ENCODE data around the gene SRMS. TPM values are rescaled to one million over a fixed set of nuclear protein-coding genes. Genes with fewer than 3 reads are reported as not detected.

SRMS gene, protein sequence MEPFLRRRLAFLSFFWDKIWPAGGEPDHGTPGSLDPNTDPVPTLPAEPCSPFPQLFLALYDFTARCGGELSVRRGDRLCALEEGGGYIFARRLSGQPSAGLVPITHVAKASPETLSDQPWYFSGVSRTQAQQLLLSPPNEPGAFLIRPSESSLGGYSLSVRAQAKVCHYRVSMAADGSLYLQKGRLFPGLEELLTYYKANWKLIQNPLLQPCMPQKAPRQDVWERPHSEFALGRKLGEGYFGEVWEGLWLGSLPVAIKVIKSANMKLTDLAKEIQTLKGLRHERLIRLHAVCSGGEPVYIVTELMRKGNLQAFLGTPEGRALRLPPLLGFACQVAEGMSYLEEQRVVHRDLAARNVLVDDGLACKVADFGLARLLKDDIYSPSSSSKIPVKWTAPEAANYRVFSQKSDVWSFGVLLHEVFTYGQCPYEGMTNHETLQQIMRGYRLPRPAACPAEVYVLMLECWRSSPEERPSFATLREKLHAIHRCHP
- not detected for total RNA-seq

DNA sequence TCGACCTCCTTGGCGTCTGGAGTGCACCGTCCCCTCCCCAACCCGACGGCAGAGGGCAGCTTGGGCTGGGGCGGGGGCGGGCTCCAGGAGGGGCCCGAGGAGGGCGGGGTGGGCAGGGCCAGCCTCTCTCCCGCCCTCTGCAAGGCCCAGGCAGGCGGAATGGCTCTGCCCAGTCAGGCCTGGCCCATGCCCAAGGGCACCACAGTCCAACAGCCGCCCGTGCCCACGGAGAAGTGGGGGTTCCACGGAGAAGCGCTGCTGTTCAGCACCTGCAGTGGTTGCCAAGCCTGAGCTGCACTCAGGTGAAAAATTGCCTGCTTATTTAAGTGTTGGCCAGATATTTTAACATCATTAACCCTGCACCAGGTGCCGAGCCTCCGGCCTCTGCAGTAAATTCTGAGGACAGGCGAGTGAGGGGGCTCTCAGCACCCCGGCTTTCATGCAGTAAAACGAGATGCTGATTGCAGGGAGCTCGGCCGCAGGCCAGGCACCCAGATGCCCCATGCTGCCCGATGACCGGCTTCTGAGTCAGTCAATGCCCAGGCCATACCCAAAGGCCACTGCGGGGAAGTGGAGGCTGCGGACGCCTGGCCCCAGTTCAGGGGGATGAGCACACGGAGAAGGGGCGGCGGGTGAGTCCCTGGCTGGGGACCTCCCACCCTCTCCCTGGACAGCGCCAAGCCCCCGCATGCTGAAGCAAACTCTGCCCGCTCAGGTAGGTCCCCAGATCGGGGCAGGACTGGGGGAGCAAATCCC is at the start of gene SRMS:
SRMS (minus strand) TSS at position 25 of the 756 bp plus-strand sequence. CDS start 286 bp downstream, outside the sequence.
- Histone ChIP-seq H3K4me3 (ENCODE audit: low read length) (no peak within 1 kb of the TSS), H3K9me3 (ENCODE audit: low read depth, low read length) (no peaks in the 10 kb centered on the region), H3K27me3 (ENCODE audit: insufficient read depth, low read length) (no peaks in the 10 kb centered on the region), H3K4me1 (ENCODE audit: insufficient read depth, low read length) (peaks cover 9% of the 10 kb centered on the region)

- no peaks in the 10 kb centered on the region for H3K27me3 ChIP-seq (ENCODE audit: insufficient read depth, low read length)
- H3K9me3 ChIP-seq (ENCODE audit: low read depth, low read length): no peaks in the 10 kb centered on the region
- H3K4me1 ChIP-seq (ENCODE audit: insufficient read depth, low read length): no peaks in the 10 kb centered on the region
- no peak overlapping the region for H3K4me3 ChIP-seq (ENCODE audit: low read length)
These were observed 48.9 kb upstream of the SRMS start for GRCh38 chr20:63596423-63596822.

DNA sequence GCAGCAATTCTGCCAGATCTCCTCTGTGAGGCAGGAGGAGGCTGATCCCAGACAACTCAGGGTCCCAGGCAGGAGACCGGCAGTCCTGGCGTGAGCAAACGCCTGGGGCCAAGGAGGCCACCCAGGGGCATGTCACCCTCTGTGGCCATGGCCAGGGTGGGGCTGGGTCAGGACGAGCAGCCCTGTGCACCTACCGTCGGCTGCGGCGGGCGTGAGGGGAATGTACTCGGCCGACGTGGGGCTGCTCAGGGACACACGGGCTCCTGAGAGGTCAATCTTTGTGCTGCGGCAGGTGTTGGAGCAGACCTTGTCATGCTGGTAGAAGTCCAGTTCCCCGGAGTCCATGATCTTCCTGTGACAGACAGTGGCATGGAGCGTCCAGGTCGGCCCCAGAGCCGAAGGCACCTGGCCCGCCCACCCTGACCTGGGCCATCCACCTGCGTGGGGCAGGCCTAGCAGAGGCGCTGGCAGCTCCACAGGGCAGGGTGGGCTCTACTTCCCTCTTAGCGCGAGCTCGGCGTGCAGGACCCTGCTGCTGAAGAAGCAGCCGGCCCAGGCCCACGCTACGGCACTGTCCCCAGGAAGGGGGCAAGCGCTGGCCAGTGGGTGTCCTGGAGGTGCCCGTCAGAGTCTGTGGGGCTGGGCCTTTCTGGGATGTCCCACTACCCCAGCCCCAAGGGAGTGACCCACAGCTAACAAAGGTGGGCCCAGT is 48.0 kb upstream of the SRMS start:
- no peaks in the 10 kb centered on the region for H3K4me1 ChIP-seq (ENCODE audit: insufficient read depth, low read length)
- H3K27me3 ChIP-seq (ENCODE audit: insufficient read depth, low read length): no peaks in the 10 kb centered on the region
- no peaks in the 10 kb centered on the region for H3K9me3 ChIP-seq (ENCODE audit: low read depth, low read length)
- no peak overlapping the region for H3K4me3 ChIP-seq (ENCODE audit: low read length)

- H3K27me3 ChIP-seq (ENCODE audit: insufficient read depth, low read length): no peaks in the 10 kb centered on the region
- H3K9me3 ChIP-seq (ENCODE audit: low read depth, low read length): no peaks in the 10 kb centered on the region
- no peak overlapping the region for H3K4me3 ChIP-seq (ENCODE audit: low read length)
- no peaks in the 10 kb centered on the region for H3K4me1 ChIP-seq (ENCODE audit: insufficient read depth, low read length)
These were observed 46.6 kb upstream of the SRMS start for GRCh38 chr20:63594043-63594561.

DNA sequence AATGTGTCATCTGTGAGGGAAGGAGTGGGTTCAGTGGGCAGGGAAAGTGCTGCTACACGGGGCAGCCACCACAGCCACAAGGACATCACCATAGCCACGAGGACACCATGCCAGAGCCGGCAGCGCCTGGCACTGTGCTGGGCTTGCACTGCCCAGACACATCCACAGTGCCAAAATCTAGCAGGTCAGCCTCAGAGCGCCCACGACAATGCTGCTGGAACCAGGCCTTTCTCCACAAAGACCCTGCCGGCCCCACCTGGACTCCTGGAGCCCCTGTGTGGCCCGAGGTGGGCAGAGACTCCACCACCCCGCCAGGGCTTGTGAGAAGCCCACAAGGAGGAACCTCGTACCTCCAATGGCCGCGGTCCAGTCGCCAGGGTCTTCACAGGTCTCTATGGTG is 45.1 kb upstream of the SRMS start:
- Histone ChIP-seq H3K27me3 (ENCODE audit: insufficient read depth, low read length) (no peaks in the 10 kb centered on the region), H3K4me1 (ENCODE audit: insufficient read depth, low read length) (peaks cover 4% of the 10 kb centered on the region), H3K9me3 (ENCODE audit: low read depth, low read length) (no peaks in the 10 kb centered on the region), H3K4me3 (ENCODE audit: low read length) (no peak overlapping the region)

- no peaks in the 10 kb centered on the region for H3K27me3 ChIP-seq (ENCODE audit: insufficient read depth, low read length)
- H3K9me3 ChIP-seq (ENCODE audit: low read depth, low read length): no peaks in the 10 kb centered on the region
- no peak overlapping the region for H3K4me3 ChIP-seq (ENCODE audit: low read length)
- H3K4me1 ChIP-seq (ENCODE audit: insufficient read depth, low read length): peaks cover 8% of the 10 kb centered on the region
These were observed 44.3 kb upstream of the SRMS start for GRCh38 chr20:63591786-63592355.

- peaks cover 8% of the 10 kb centered on the region for H3K4me1 ChIP-seq (ENCODE audit: insufficient read depth, low read length)
- no peak overlapping the region for H3K4me3 ChIP-seq (ENCODE audit: low read length)
- H3K9me3 ChIP-seq (ENCODE audit: low read depth, low read length): no peaks in the 10 kb centered on the region
- H3K27me3 ChIP-seq (ENCODE audit: insufficient read depth, low read length): no peaks in the 10 kb centered on the region
These were observed 43.6 kb upstream of the SRMS start for GRCh38 chr20:63591147-63591533.

DNA sequence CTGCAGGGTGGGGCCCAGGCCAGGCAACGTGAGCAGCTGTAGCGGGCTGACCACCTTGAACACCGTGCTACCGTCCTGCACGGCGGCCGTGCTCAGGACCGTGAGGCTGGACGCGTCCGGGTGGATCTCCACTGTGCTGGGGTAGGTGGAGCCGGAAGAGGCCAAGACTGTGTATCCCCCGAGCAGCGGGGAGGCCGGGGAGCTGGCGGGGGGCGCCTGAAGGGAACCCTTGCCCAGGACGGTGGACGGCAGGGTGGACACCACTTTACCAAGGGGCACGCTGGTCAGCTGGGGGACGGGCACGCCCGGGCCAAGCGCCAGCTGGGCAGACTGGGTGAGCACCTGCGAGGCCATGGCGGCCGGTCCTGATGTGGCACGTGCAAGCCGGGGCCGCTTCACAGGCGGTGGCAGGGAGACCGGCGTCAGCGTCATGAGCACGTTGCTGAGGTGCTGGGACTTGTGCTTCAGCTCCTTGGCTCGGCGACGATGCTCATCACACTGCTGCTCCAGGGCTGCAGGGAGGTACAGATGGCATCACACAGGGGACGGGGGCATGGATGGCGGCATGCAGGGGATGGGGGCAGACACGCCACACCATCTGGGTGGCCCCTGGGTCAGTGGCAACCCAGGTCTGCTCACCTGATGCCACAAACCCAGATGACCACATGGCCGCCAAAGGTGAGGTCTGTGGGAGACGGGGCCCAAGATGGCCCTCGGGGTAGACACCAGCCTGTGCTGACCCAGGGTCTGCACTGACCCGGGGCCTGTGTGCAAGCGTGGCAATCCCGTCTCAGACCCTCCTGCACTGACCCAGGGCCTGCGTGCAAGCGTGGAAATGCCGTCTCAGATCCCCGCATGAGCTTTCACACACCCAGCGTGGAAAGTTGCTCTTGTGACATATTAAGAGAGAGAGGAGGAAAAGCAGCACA is 42.9 kb upstream of the SRMS start:
- Histone ChIP-seq H3K9me3 (ENCODE audit: low read depth, low read length) (no peaks in the 10 kb centered on the region), H3K27me3 (ENCODE audit: insufficient read depth, low read length) (no peaks in the 10 kb centered on the region), H3K4me1 (ENCODE audit: insufficient read depth, low read length) (peaks cover 12% of the 10 kb centered on the region), H3K4me3 (ENCODE audit: low read length) (no peak overlapping the region)

- Histone ChIP-seq H3K27me3 (ENCODE audit: insufficient read depth, low read length) (no peaks in the 10 kb centered on the region), H3K4me1 (ENCODE audit: insufficient read depth, low read length) (peaks cover 14% of the 10 kb centered on the region), H3K4me3 (ENCODE audit: low read length) (no peak overlapping the region), H3K9me3 (ENCODE audit: low read depth, low read length) (no peaks in the 10 kb centered on the region)
These were observed 42.0 kb upstream of the SRMS start for GRCh38 chr20:63589261-63590217.

DNA sequence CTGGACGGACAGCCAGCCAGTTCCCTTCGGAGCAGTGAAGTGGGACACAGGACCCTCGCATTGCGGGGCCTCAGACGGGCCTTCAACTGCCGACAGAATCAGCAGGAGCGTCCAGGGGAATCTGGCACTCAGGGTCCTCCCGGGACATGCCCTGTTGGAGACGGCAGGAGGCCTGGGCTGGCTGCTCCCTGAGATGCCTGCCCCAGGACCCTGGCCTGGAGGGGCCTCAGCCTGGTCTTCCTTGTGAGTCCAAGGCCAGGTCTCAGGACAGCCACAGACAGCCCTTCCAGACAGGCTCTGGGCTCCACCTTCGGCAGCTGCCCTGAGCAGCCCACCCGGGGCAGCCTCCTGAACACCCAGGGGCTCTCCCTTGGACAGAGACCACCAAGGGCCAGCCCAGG is 41.1 kb upstream of the SRMS start:
- H3K9me3 ChIP-seq (ENCODE audit: low read depth, low read length): no peaks in the 10 kb centered on the region
- H3K27me3 ChIP-seq (ENCODE audit: insufficient read depth, low read length): no peaks in the 10 kb centered on the region
- H3K4me3 ChIP-seq (ENCODE audit: low read length): no peak overlapping the region
- H3K4me1 ChIP-seq (ENCODE audit: insufficient read depth, low read length): peaks cover 14% of the 10 kb centered on the region

DNA sequence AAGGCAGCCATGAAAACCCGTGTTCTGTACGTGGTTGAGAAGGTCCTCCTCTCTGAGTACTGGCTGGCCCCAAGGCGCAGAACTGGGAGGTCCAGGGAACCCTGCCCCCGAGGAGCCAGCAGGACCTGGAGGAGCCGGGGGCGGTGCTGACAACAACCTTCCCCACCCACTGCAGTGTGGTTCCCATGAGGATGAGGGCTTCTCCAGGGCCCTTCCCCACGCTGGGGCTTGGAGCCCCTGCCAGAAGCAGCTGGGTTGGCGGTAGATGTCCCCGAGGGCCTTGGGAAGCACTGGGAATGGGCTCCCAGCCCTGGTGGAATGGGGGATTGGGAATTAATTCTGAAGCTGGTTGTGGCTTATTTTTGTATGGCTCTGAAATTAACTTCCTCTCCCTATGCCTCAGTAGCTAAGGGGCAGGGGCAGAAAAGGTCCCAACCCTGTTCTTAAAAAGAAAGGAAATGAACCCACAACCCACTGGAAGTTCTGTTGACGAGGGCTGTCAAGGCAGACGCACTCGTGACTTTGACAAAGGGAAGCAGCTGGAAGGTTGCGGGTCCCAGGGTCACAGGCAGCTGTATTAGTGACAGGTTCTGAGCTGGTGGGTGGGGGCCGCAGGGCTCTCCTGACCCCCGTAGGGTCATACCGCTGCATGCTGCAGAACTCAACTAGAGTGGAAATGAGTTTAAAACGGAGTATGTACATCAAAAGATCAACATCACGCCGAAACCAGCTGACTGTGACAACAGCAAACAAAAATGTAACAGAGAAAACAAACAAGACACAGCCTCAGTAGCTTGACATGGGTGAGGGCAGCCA is 40.4 kb upstream of the SRMS start:
- Histone ChIP-seq H3K4me3 (ENCODE audit: low read length) (no peak overlapping the region), H3K4me1 (ENCODE audit: insufficient read depth, low read length) (peaks cover 14% of the 10 kb centered on the region), H3K27me3 (ENCODE audit: insufficient read depth, low read length) (no peaks in the 10 kb centered on the region), H3K9me3 (ENCODE audit: low read depth, low read length) (no peaks in the 10 kb centered on the region)

DNA sequence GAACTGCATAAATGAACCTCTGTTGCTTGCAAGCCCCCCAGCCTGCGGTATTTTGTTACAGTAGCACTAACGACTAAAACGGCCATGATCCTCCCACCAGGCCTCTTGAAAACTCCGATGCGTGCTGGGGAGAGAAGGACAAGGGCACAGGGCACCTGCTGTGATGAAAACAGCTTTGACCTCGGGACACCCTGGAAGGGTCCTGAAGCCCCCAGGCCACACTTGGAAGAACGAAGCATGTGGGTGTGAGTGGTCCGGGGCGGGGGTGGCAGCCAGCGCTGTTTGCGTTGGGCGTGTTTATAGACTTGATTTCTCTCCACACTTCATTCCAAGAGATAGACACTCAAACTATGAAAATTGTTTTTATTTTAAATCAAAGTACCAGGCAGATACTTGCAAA is 39.7 kb upstream of the SRMS start:
- Histone ChIP-seq H3K4me1 (ENCODE audit: insufficient read depth, low read length) (peaks cover 14% of the 10 kb centered on the region), H3K9me3 (ENCODE audit: low read depth, low read length) (no peaks in the 10 kb centered on the region), H3K27me3 (ENCODE audit: insufficient read depth, low read length) (no peaks in the 10 kb centered on the region), H3K4me3 (ENCODE audit: low read length) (no peak overlapping the region)
